HepG2 (cell line): ENCODE results near the gene EXTL2. TPM values are rescaled to one million over a fixed set of nuclear protein-coding genes. Genes with fewer than 3 reads are reported as not detected.
A peak's percentile ranks its signal among the peaks of the same experiment; 100 is the strongest.

Experiments used
- ATAC-seq: fragments of 200-7000 bp; cut with Tn5 transposase; 3 replicates; pipeline ENCODE4 v1.9.1; 2020; ENCODE audit warnings: mild to moderate bottlenecking, moderate library complexity
- BruUV-seq: library from RNA; stranded (reverse); fragments of 400-500 nt; replicated peaks from 2 replicates; lab custom pipeline; 2021; lab: Mats Ljungman, UMichigan
- CTCF ChIA-PET: fragments of 300-600 bp; formaldehyde crosslinking; extraction: SDS; loops from one replicate; lab custom pipeline; 2021; ENCODE audit warnings: low total read pairs, inconsistent platforms, low intra/inter-chr PET ratio; lab: Yijun Ruan, JAX
- POLR2A ChIA-PET: fragments of 350-600 bp; sonication (Branson Sonifier 250); formaldehyde crosslinking; loops from one replicate; lab custom pipeline; 2020; ENCODE audit warnings: antibody characterized with exemption, inconsistent platforms; lab: Yijun Ruan, JAX
- DNase-seq: peaks from one replicate; pipeline ENCODE4 v3.0.0-alpha.2; 2015; ENCODE audit warnings: low spot score
- FAIRE-seq: peaks from 3 replicates; lab custom pipeline; 2011; peaks lifted over from hg19 to GRCh38; lab: Jason Lieb, UNC
- H2AFZ ChIP-seq: one replicate; pipeline ENCODE4 v1.6.1; 2011; ENCODE audit warnings: low read length, inconsistent platforms
- H3K27ac ChIP-seq: fragments of 300-600 bp; 3 replicates; pipeline ENCODE4 v1.8.0; 2011; ENCODE audit warnings: mixed run types, mild to moderate bottlenecking, mixed read lengths, low read length, inconsistent platforms; ENCODE audit not compliant: insufficient read depth; ENCODE audit errors: extremely low read length
- H3K27me3 ChIP-seq, 2 experiments: fragments of 200-600 bp in 1 of 2; 2 replicates in 1 of 2; 3 replicates in 1 of 2; pipeline versions ENCODE4 v1.6.0 to v1.8.0; 2011; ENCODE audit warnings: low read length in 2 of 2, mild to moderate bottlenecking in 2 of 2, moderate library complexity in 2 of 2, inconsistent platforms in 1 of 2; ENCODE audit not compliant: insufficient read depth in 2 of 2, control insufficient read depth in 1 of 2
- H3K36me3 ChIP-seq, 2 experiments: fragments of 200-600 bp in 1 of 2; replicated peaks in 1 of 2; 2 replicates in 1 of 2; 3 replicates in 1 of 2; pipeline versions ENCODE4 v1.5.1 to v1.8.0; 2011; ENCODE audit warnings: low read length in 2 of 2, inconsistent platforms in 1 of 2; ENCODE audit not compliant: insufficient read depth in 2 of 2, control insufficient read depth in 1 of 2
- H3K4me1 ChIP-seq: 2 replicates; pipeline ENCODE4 v1.5.1; 2012; ENCODE audit warnings: low read length, inconsistent platforms; ENCODE audit not compliant: insufficient read depth
- H3K4me2 ChIP-seq: 2 replicates; pipeline ENCODE4 v1.6.0; 2011; ENCODE audit warnings: low read depth, low read length, inconsistent platforms
- H3K4me3 ChIP-seq, 3 experiments: fragments of 200-600 bp in 1 of 3; sonication (generic), shearing (Covaris generic) in 1 of 3; replicated peaks in 1 of 3; 2 replicates each; pipeline ENCODE4 v1.5.1; 2011 to 2016; ENCODE audit warnings: low read length in 3 of 3, inconsistent platforms in 2 of 3, low read depth in 2 of 3, mild to moderate bottlenecking in 2 of 3, control low read depth in 1 of 3, mixed read lengths in 1 of 3; ENCODE audit not compliant: insufficient read depth in 1 of 3
- H3K79me2 ChIP-seq: one replicate; pipeline ENCODE4 v1.6.1; 2011; ENCODE audit warnings: low read length, inconsistent platforms; ENCODE audit not compliant: insufficient read depth
- H3K9ac ChIP-seq: 2 replicates; pipeline ENCODE4 v1.6.0; 2011; ENCODE audit warnings: mild to moderate bottlenecking, low read depth, low read length, inconsistent platforms; ENCODE audit not compliant: insufficient read depth
- H3K9me3 ChIP-seq: 2 replicates; pipeline ENCODE4 v1.5.1; 2012; ENCODE audit warnings: mild to moderate bottlenecking, low read length
- H4K20me1 ChIP-seq: 2 replicates; pipeline ENCODE4 v1.6.0; 2011; ENCODE audit warnings: inconsistent platforms, mild to moderate bottlenecking, low read length, moderate library complexity; ENCODE audit not compliant: insufficient read depth
- EP300 ChIP-seq, 3 experiments: sonication (generic) in 1 of 3; formaldehyde crosslinking in 1 of 3; IDR thresholded peaks; 2 replicates each; pipeline versions ENCODE4 v1.5.1 to v1.6.1; 2011 to 2020; ENCODE audit warnings: low read depth in 2 of 3, low read length in 2 of 3, borderline replicate concordance in 1 of 3, improper control_type of control experiment in 1 of 3, mild to moderate bottlenecking in 1 of 3, missing genetic modification reagents in 1 of 3, moderate library complexity in 1 of 3
- HNRNPK ChIP-seq: fragments of 200-400 bp; formaldehyde crosslinking; IDR thresholded peaks from 2 replicates; pipeline ENCODE4 v1.6.1; 2018; ENCODE audit warnings: low read length, low read depth, moderate library complexity, mild to moderate bottlenecking; ENCODE audit not compliant: poor library complexity, severe bottlenecking
- MATR3 ChIP-seq: sonication (generic); formaldehyde crosslinking; IDR thresholded peaks from 2 replicates; pipeline ENCODE4 v1.4.0; 2020; ENCODE audit warnings: missing genetic modification reagents
- ZFP36L2 ChIP-seq: sonication (generic); formaldehyde crosslinking; IDR thresholded peaks from 2 replicates; pipeline ENCODE4 v1.4.0; 2020; ENCODE audit warnings: missing genetic modification reagents
- ZNF607 ChIP-seq: sonication (generic); formaldehyde crosslinking; IDR thresholded peaks from 2 replicates; pipeline ENCODE4 v1.5.1; 2020; ENCODE audit warnings: missing genetic modification reagents, mild to moderate bottlenecking, borderline replicate concordance
- WGBS: methylation state at CpG from one replicate; pipeline ENCODE4 v1.1.6; 2017; ENCODE audit warnings: low lambda C conversion rate; 5-methylcytosine and 5-hydroxymethylcytosine counted together
- in situ Hi-C: cut with HindIII; loops from 2 replicates; pipeline ENCODE4 v1.10.0; 2017; ENCODE audit warnings: low pct_unique_long_range_greater_than_20kb; ENCODE audit not compliant: extremely low pct_ligation_motif_present
- intact Hi-C: fragments of 100-400 bp; cut with micrococcal nuclease; formaldehyde crosslinking; loops from one replicate; pipeline ENCODE4 v1.10.0; 2022; ENCODE audit not compliant: unreplicated experiment
- polyA plus RNA-seq, 8 experiments: library from polyadenylated mRNA; depleted of rRNA in 3 of 8; stranded (reverse) in 7 of 8; unstranded in 1 of 8; fragments of >200 nt; fragmentation: Illumina TruSeq in 4 of 8; extraction: Trizol in 4 of 8; gene quantifications; 2 replicates each; pipeline versions ENCODE4 v1.2.1 to v1.2.3, GENCODE V29; 2011 to 2016; ENCODE audit warnings: low read depth in 4 of 8, missing spikeins in 1 of 8, mixed read lengths in 1 of 8; ENCODE audit not compliant: insufficient read depth in 1 of 8
- total RNA-seq, 5 experiments: library from RNA; depleted of rRNA; stranded (reverse); fragments of >200 nt; fragmentation: Illumina TruSeq; extraction: Trizol; gene quantifications; 2 replicates each; pipeline ENCODE4 v1.2.3, GENCODE V29; 2016; ENCODE audit warnings: low read depth in 1 of 5
- TF ChIP-seq, protein P1 (sequence below): sonication (generic); formaldehyde crosslinking; IDR thresholded peaks from 2 replicates; pipeline ENCODE4 v1.5.1; 2020; ENCODE audit warnings: missing genetic modification reagents, mild to moderate bottlenecking, borderline replicate concordance

The EXTL2 gene
- total and polyA plus RNA-seq, 2 of the 13 experiments (the other 11 are each of a cell fraction or from before 2014, with no cell fraction given), result 22.0 to 23.5 TPM

GRCh38 chr1:100895540-100896480, 1.2 kb upstream of the EXTL2 start, which contains the start of gene SLC30A7 (continued):
- TF ChIP-seq, protein P1, sequence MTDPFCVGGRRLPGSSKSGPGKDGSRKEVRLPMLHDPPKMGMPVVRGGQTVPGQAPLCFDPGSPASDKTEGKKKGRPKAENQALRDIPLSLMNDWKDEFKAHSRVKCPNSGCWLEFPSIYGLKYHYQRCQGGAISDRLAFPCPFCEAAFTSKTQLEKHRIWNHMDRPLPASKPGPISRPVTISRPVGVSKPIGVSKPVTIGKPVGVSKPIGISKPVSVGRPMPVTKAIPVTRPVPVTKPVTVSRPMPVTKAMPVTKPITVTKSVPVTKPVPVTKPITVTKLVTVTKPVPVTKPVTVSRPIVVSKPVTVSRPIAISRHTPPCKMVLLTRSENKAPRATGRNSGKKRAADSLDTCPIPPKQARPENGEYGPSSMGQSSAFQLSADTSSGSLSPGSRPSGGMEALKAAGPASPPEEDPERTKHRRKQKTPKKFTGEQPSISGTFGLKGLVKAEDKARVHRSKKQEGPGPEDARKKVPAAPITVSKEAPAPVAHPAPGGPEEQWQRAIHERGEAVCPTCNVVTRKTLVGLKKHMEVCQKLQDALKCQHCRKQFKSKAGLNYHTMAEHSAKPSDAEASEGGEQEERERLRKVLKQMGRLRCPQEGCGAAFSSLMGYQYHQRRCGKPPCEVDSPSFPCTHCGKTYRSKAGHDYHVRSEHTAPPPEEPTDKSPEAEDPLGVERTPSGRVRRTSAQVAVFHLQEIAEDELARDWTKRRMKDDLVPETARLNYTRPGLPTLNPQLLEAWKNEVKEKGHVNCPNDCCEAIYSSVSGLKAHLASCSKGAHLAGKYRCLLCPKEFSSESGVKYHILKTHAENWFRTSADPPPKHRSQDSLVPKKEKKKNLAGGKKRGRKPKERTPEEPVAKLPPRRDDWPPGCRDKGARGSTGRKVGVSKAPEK, result no peak
- TF ChIP-seq ZNF607 (CRISPR knock-in tag) (peak; percentile 72; the same call in 1 of the 2 replicates), EP300 (IDR thresholded peaks at IDR 0.05; ENCODE audit: low read depth in 2 of 2, low read length in 2 of 2) (peak; percentile 23 to 34; a peak in 1 of 4 replicates), EP300 (CRISPR knock-in tag; IDR thresholded peaks at IDR 0.05; ENCODE audit: borderline replicate concordance) (no peak)

DNA sequence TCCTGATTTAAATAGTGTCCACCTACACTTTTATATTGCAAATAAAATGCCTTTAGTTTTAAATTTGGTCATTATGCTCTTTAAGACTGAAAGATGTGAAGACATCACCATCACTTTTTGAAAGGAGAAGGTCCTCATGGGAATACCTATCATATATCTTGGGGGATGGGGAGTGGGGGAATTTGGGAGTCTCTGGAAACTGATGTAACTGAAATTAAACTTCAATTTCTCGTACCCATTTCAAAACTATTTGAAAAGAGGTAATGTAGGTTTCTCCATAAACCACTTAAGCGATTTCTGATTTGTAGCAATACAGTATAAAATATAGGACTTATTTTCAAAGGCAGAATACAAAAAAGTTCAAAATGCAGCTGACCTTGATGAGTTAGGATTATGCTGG, 924 bp downstream of the EXTL2 start:
- intact Hi-C loops, result loop anchor here (10.0 kb wide), 1 partner anchor 539 kb away; the partner anchor contains the start of gene CDC14A
- 35% methylated on average over 2 of the region's 2 CpGs for WGBS

More for the DNA sequence above, 924 bp downstream of the EXTL2 start:
- CTCF ChIA-PET, result no interaction called here
- Histone ChIP-seq H4K20me1 (no peaks in the 10 kb centered on the region; the same call in 1 of the 2 replicates), H2AFZ (no peak overlapping the region), H3K36me3 (no peaks in the 10 kb centered on the region; a peak in 2 of 5 replicates), H3K4me3 (peak overlapping the region; percentile 81 to 97 (median 96); a peak in 5 of 6 replicates), H3K79me2 (peaks cover 38% of the 10 kb centered on the region), H3K27ac (no peak overlapping the region), H3K9ac (peak overlapping the region; percentile 95), H3K4me1 (peaks cover 34% of the 10 kb centered on the region), H3K9me3 (peaks cover 22% of the 10 kb centered on the region), H3K4me2 (peak overlapping the region; percentile 92), H3K27me3 (no peaks in the 10 kb centered on the region; a peak in 1 of 5 replicates)
- POLR2A ChIA-PET, result interaction anchor here (2.9 kb wide), 1 partner anchor 10 kb away, joined by 14 read pairs; no protein-coding TSS in a partner anchor
- in situ Hi-C loops, result no loop called here
- ATAC-seq, result no peak
- peak; percentile 59 for TF ChIP-seq HNRNPK
- no peak for TF ChIP-seq MATR3
- no peak for TF ChIP-seq ZFP36L2 (CRISPR knock-in tag)
- FAIRE-seq, result no peak
- BruUV-seq, result no TSS peak
- DNase-seq, result no peak
